ENCODE measurements around the gene GPR3.

GPR3 gene

GRCh38 chr1:27392096-27392777 is at the start of gene GPR3:
GPR3 (plus strand) TSS chr1:27392622; CDS start chr1:27393799, 1,177 bp downstream.
- DNase-seq (ENCODE audit: low read depth): no peak

GRCh38 chr1:27342778-27343638 is 49.4 kb upstream of the GPR3 start:
- no peak for DNase-seq (ENCODE audit: low read depth)

GRCh38 chr1:27343639-27344025 is 48.8 kb upstream of the GPR3 start:
- no peak for DNase-seq (ENCODE audit: low read depth)

GRCh38 chr1:27345272-27345671 is 47.1 kb upstream of the GPR3 start:
- no peak for DNase-seq (ENCODE audit: low read depth)

GRCh38 chr1:27346357-27346756 is 46.1 kb upstream of the GPR3 start:
- DNase-seq (ENCODE audit: low read depth): no peak

- DNase-seq (ENCODE audit: low read depth): no peak
Measured at GRCh38 chr1:27346991-27347624, 45.3 kb upstream of the GPR3 start.

- no peak for DNase-seq (ENCODE audit: low read depth)
Measured at GRCh38 chr1:27348861-27349783, 43.3 kb upstream of the GPR3 start.

- no peak for DNase-seq (ENCODE audit: low read depth)
Measured at GRCh38 chr1:27349784-27350662, 42.4 kb upstream of the GPR3 start.

- DNase-seq (ENCODE audit: low read depth): no peak
Measured at GRCh38 chr1:27350663-27351540, 41.5 kb upstream of the GPR3 start.

- no peak for DNase-seq (ENCODE audit: low read depth)
Measured at GRCh38 chr1:27351541-27352107, 40.8 kb upstream of the GPR3 start.

- DNase-seq (ENCODE audit: low read depth): no peak
Measured at GRCh38 chr1:27353166-27353565, 39.3 kb upstream of the GPR3 start.

- DNase-seq (ENCODE audit: low read depth): no peak
Measured at GRCh38 chr1:27353629-27354028, 38.8 kb upstream of the GPR3 start.

- no peak for DNase-seq (ENCODE audit: low read depth)
Measured at GRCh38 chr1:27355683-27356082, 36.7 kb upstream of the GPR3 start.

GRCh38 chr1:27356277-27356618 is 36.2 kb upstream of the GPR3 start:
- no peak for DNase-seq (ENCODE audit: low read depth)

- no peak for DNase-seq (ENCODE audit: low read depth)
Measured at GRCh38 chr1:27356619-27357280, 35.7 kb upstream of the GPR3 start.

- no peak for DNase-seq (ENCODE audit: low read depth)
Measured at GRCh38 chr1:27357281-27358037, 35.0 kb upstream of the GPR3 start.

- DNase-seq (ENCODE audit: low read depth): no peak
Measured at GRCh38 chr1:27358038-27358927, 34.1 kb upstream of the GPR3 start.

Data from non-pigmented ciliary epithelial cell (primary cell).